HPDE6-E6E7 (cell line): ENCODE results near the gene RPL22.
"Not testable (repeated sequence)": the region's sequence is repeated elsewhere in the genome, so short reads cannot be mapped to it uniquely, and the experiment has no call there.

Source experiments
- DNase-seq: peaks from one replicate; pipeline ENCODE4 v3.0.0; 2011; ENCODE audit warnings: missing footprints; ENCODE audit errors: extremely low spot score

RPL22 gene

DNA sequence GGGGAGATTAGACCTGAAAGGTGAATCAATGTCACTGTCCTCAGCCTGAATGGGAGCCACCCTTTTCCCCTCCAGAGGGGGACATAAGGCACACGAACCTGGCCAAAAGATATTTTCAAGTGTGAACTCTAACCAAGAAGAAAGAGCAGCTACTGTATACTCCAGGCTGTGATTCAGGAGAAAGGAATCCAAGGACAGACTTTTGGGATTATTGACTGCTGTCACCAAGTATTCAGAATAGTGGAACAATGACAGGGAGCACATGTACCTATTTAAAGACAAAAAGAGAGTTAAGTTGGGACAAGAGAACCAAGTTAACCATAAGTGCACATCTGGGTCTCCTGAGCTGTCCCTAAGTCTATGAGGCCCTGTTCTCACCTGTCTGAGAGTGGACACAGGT, 34.0 kb upstream of the RPL22 start:
- DNase-seq, result no peak

GRCh38 chr1:6225651-6226050, 26.3 kb upstream of the RPL22 start:
- no peak for DNase-seq

DNA sequence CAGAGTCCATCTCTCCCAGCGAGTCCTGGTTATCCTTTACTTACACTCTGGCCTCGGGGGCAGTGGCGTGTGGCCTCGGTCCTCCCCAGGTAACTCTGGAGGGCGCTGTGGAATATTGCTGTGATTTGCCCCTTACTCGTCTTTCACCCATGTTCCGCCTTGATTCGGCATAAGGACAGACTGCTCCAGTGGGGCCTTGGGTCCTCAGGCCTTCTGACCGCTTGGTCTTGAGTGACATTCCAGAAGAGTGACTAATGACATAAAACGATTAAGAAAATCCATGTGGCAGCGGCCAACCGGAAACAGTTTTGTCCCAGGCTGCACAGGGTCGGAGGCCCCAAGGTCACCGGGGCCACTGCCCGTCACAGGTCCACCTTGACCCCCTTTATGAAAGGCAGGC, 25.3 kb upstream of the RPL22 start:
- DNase-seq, result no peak

- DNase-seq, result no peak
Measured at GRCh38 chr1:6223617-6224016, 24.2 kb upstream of the RPL22 start.

- no peak for DNase-seq
Measured at GRCh38 chr1:6222636-6223035, 23.2 kb upstream of the RPL22 start.

DNA sequence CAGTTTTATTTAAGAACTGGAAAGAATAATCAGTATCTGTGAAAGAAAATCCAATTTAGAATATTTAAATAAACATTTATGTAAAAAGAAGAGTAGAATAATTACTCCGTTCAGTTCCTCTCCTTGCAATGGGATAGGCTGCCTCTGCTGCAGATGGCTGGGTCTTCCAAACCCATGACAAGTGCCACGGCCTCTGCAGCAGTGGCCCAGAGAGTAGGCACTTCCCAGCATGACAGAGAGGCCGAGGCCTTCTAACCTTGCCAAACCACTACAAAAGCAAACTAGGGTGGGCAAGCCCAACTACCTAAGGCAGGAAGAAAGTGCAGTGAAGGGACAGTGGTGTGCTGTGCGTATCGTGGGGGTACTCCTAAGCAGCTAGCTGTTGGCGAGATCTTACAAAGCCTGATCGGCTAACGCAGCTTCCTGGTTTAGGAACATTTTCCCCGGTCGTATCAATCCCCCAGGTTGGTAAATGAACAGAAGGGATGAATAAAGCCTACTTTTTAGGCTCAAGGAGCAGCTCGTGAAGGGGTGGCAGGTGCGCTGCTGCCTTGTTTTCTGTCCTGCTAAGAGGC, 21.9 kb upstream of the RPL22 start:
- no peak for DNase-seq

GRCh38 chr1:6220236-6220635, 20.8 kb upstream of the RPL22 start:
- DNase-seq, result peak; percentile 94

GRCh38 chr1:6219641-6220040, 20.2 kb upstream of the RPL22 start:
- not testable (repeated sequence) for DNase-seq

GRCh38 chr1:6218375-6219164, 19.2 kb upstream of the RPL22 start:
- DNase-seq, result no peak

DNA sequence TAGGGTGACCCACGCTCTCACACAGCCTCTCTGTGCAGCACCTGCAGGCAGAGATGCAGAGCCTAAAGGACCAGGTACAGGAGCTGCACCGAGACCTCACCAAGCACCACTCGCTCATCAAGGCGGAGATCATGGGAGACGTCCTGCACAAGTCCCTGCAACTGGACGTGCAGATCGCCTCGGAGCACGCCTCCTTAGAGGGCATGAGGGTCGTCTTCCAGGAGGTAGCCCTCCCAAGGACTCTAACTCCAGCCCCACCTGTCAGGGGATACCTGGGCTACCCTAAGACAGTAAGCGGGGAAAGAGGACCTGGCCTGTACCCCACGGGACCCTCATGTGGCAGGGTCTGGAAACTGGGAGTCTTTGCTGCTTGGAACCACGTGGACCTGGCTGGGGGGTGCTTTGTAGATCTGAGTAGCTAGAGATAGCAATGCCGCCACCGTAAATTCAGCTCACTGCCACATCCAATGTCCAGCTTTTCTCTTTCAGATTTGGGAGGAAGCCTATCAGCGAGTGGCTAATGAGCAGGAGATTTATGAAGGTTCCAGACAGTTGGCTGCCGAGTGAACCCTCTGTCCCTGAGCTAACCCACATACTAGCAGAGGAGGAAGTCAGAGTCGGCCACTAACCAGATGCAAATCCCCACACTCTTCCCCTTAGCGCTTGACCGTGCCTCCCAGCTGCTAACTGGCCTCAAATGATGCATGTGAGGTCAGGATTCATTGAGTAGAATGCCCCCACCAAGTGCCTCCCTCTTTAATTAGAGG, 13.0 kb upstream of the RPL22 start:
- no peak for DNase-seq

DNA sequence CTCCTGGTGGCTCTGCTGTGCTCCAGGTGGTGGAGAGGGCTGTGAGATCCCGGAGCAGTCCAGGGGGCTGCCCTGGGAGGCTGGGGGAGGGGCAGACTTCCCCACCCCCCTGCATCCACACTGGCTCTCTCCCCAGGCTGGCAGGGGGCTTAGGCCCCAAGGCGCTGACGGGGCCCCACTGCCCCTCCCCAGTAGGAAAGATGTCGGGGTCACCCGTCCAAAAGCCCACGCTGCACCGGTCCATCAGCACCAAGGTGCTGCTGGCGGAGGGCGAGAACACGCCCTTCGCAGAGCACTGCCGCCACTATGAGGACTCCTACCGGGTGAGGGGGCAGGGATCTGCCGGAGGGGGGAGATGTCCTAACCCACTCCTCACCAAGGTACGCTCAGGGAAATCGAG, 12.3 kb upstream of the RPL22 start:
- DNase-seq, result no peak

GRCh38 chr1:6210591-6211355, 11.4 kb upstream of the RPL22 start:
- no peak for DNase-seq

GRCh38 chr1:6209661-6210580, 10.5 kb upstream of the RPL22 start:
- no peak for DNase-seq

- DNase-seq, result no peak
Measured at GRCh38 chr1:6208723-6209660, 9.6 kb upstream of the RPL22 start.

DNA sequence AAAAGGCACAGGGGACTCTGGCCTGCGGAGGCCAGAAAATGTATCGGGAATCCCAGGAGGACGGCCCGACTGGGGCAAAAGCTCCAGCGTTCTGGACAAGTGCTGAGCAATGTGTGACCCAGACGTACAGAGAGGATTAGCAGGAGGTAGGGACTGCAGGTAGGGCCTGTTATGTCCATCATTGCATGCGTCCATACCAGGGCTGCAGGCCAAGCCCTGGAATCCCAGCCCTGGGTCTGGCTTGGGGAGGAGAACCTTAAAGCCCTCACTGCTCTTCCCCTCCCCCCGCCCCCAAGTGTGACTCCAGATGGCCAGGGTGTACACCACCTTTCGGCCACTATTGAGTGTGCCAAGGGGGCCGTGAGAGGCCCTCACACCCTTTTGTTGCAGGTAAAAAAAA, 8.5 kb upstream of the RPL22 start:
- DNase-seq, result no peak

DNA sequence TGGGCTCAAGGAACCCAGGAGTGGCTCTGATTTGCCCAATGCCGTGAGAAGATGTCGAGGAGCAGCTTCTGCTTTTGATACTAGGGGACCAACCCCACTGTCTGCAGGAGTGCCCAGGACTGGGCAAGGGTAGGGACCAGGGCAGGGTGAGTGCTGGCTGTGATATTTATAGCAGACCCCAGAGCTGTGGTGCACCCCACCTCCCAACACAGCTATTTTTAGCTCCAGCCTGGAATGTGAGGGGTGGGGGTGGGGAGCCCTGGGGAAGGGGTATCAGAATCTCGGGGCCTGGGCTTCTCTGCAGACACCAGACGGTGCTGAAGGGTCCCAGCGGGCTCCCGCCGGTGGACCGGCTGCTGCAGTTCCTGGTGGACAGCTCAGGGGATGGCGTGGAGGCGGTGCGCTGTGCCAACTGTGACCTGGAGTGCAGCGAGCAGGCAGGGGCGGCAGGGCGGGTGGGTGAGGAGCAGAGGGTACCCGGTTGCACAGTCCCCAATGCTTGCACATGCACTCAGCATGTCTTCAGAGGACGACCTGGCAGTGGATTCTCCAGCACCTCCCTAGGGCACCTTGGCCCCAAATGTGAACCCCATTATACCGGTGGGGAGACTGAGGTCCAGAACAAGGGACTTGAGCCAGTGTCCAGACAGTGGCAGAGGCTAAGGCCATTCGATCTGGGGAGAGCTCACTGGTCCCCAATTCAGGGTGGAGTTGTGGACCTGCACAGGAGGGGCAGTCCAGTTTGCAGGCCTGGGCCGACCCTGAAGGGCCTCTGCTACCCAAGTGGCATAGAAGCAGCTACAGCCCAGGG, 7.9 kb upstream of the RPL22 start:
- DNase-seq, result no peak

- DNase-seq, result no peak
Measured at GRCh38 chr1:6206520-6206855, 7.1 kb upstream of the RPL22 start.

GRCh38 chr1:6205849-6206519, 6.6 kb upstream of the RPL22 start, which contains the start of gene RNF207:
Gene RNF207 (plus strand): TSS chr1:6206119. CDS start chr1:6206536, 417 bp downstream.
- peak; percentile 81 for DNase-seq

DNA sequence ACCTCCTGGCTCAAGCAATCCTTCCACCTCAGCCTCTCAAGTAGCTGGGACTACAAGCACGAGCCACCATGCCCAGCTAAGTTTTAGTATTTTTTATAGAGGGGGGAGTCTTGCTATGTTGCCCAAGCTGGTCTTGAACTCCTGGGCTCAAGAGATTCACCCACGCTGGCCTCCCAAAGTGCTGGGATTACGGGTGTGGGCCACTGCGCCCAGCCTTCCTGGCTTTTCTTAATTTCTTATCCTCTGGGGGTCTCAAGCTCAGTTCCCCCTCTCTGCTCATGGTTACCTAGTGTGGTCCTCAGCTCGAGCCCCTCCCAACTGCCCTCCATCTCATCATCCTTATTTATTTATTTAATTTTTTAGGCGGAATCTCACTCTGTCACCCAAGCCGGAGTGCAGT, 2.9 kb upstream of the RPL22 start:
- DNase-seq, result no peak
